ENCODE data around the gene MAST4. TPM values are rescaled to one million over a fixed set of nuclear protein-coding genes. Genes with fewer than 3 reads are reported as not detected.
"Not testable (repeated sequence)": the region's sequence is repeated elsewhere in the genome, so short reads cannot be mapped to it uniquely, and the experiment has no call there.

MAST4 gene
- polyA plus RNA-seq, 3 donors = 12.5 to 15.3 (median 13.7) TPM

DNA sequence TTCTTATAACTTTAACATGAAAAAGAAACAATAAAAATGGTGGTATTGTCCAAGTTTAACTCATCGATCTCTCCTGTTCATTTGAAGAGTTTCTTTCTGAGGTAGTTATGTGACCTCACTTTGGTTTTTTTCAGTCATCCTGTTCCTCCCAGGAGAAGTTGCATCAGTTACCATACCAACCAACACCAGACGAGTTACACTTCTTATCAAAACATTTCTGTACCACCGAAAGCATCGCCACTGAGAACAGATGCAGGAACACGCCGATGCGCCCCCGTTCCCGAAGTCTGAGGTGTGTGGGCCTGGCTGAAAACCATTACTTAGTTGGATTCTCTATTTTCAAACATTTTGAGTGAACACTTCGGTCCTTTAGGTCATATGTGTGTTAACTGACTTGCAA lies 504.1 kb downstream of the MAST4 start:
- DNase-seq (ENCODE audit: low read depth in 3 of 3, low spot score in 2 of 3) = no peak

GRCh38 chr5:67102708-67103107 lies 506.5 kb downstream of the MAST4 start:
- DNase-seq (ENCODE audit: low read depth in 3 of 3, low spot score in 2 of 3) = no peak

DNA sequence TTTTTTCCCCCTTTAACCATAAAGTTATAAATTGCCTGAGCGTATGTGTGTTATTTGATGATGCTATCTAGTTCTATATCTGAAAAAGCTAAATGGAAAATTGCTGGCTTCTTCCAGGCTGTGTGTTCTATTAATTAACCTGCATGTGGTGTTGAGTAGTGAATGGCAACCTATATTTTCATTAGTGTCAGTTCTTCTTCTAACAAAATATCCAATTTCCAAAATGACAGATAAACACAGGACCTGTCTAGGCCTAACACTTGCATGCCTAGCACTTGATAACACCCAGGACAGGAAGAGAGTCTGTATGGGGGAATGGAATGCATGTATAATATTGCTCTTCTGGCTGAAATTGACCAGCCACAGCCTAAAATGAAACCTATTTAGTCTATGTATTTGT lies 508.7 kb downstream of the MAST4 start:
- no peak for DNase-seq (ENCODE audit: low read depth in 3 of 3, low spot score in 2 of 3)

DNA sequence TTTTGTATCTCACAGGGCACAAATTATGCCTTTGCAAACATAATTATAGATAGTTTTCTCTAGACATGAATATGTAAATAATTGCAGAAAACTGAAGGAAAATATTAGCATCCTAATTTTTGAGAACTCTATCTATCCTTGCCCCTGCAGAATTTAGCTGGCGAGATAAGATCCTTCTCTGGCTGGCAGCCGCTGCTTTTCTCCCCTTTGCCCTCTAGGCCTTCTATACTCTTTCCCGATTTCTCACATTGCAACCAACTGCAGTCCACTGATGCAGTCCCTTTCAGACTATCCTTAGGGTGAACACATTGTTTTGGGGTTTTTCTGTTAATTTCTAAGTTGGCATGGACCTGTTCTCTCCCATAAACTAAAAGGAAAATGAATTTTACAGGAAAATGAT lies 509.1 kb downstream of the MAST4 start:
- DNase-seq (ENCODE audit: low read depth in 3 of 3, low spot score in 2 of 3) = no peak

- DNase-seq (ENCODE audit: low read depth in 3 of 3, low spot score in 2 of 3) = no peak
Observed at GRCh38 chr5:67106626-67107342, 510.6 kb downstream of the MAST4 start.

- DNase-seq (ENCODE audit: low read depth in 3 of 3, low spot score in 2 of 3) = no peak
Observed at GRCh38 chr5:67111779-67112178, 515.6 kb downstream of the MAST4 start.

DNA sequence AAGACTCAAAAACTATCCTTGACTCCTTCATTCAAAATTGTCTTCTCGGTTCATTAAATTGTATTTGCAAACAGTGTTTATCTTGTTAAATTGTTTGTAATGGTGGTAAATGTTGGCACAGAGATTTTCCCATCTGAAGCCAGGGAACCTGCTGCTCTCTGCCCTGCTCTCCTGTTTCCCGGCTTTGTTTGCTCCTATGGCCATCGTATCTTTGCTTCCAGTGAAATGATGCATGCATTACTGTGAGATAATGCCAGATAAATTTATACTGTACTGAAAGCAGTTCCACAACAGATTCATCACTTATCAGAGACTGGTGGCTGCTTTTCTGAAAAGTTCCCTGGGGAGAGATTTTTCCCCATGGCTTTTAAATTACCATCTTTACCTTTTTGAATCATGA lies 519.1 kb downstream of the MAST4 start:
- no peak for DNase-seq (ENCODE audit: low read depth in 3 of 3, low spot score in 2 of 3)

GRCh38 chr5:67115817-67116216 lies 519.6 kb downstream of the MAST4 start:
- no peak for DNase-seq (ENCODE audit: low read depth in 3 of 3, low spot score in 2 of 3)

DNA sequence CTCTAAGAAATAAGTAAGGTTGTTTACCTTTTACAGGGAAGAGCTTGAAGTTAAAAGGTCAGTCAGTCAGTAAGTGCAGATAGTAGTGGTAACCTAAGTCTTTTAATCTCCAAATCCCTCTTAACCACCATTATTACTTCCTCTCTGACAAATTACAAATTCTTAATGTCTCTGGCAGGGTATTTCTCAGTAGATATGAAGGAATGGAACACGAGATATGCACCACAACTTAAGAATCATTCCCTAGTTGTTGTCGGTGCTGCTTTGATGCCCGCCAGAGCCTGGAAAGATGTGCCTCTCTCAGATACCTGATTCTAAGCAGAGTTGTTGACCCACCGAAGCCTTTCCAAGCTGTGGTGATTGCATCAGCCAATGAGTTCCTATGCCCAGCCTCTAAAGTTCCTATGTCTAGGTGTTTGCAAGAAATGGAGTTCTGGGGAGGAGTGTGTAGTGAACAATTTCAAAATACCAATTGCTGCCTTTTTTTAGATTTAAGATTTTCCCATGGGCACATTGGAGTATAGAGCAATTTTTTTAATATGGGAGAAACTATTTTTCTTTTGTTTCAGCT lies 521.9 kb downstream of the MAST4 start:
- DNase-seq (ENCODE audit: low read depth in 3 of 3, low spot score in 2 of 3) = no peak

- DNase-seq (ENCODE audit: low read depth in 3 of 3, low spot score in 2 of 3) = no peak
Observed at GRCh38 chr5:67119010-67119409, 522.8 kb downstream of the MAST4 start.

- DNase-seq (ENCODE audit: low read depth in 3 of 3, low spot score in 2 of 3) = no peak
Observed at GRCh38 chr5:67120032-67120431, 523.8 kb downstream of the MAST4 start.

DNA sequence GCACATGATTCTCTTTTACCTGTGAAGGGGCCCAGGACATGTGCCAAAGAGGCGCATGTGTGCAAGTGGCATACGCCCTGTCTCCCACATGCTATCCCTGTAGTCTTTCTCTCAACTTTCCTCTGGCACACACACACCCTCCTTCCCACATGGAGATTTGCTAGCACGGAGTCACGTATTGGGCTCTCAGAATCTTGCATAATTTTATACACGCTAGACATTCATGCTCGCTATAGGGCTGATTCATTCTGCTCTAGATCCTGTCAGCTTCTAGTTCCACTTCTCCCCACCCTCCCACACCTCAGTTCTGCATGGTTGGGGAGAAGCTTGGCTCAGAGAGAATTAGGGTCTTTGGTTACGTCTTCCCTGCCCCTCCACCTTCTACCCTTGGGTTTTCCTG lies 527.6 kb downstream of the MAST4 start:
- DNase-seq (ENCODE audit: low read depth in 3 of 3, low spot score in 2 of 3) = no peak

DNA sequence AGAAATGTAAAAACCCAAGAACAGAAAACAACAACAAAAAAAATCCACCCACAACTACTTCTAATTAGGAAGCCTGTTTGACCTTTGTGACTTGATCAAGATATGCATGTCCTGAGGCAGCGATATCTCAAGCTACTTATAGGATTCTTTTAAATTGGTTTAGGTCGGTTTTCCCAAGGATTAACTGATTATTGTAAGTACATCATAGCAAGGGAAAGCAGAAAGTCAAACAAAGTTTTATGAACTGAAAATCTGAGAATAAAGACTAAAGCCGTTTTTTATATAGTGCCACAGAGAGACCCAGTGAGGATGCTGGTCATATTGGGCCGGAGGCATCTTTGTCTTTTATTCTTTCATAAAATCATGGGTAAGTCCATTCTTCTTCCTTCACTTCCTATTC lies 528.4 kb downstream of the MAST4 start:
- no peak for DNase-seq (ENCODE audit: low read depth in 3 of 3, low spot score in 2 of 3)

DNA sequence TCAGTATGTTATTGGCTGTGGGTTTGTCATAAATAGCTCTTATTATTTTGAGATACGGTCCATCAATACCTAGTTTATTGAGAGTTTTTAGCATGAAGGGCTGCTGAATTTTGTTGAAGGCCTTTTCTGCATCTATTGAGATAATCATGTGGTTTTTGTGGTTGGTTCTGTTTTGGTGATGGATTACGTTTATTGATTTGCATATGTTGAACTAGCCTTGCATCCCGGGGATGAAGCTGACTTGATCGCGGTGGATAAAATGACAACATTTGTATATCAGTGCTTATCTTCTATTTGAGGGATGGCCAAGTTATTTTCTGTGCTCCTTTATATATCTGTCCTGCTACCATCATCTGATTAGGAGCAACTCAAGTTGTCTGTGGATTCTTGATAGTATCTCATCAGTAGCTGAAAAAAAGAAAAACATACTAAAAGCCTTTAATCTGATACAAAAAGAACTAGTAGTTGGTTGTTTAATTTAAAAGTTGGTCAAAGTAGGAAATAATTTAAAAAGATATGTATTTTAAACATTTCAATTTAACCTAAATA lies 531.2 kb downstream of the MAST4 start:
- DNase-seq (ENCODE audit: low read depth in 3 of 3, low spot score in 2 of 3) = not testable (repeated sequence)

GRCh38 chr5:67129768-67130167 lies 533.6 kb downstream of the MAST4 start:
- DNase-seq (ENCODE audit: low read depth in 3 of 3, low spot score in 2 of 3) = no peak

DNA sequence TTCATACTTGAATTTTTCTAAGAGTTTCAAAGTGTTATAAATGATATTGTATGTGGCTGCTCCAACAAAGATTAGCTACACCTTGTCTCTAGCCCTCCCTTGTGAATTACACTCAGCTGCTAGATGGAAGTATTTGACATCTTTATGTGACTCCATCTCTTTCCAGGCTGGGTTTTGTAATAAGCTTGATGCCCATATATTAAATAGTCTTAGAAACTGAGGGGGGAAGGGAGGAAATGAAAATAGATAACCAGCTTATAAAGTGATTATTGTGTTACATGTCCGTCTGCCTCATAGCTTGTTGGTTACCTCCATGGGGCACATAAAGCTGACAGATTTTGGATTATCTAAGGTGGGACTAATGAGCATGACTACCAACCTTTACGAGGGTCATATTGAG lies 537.0 kb downstream of the MAST4 start:
- DNase-seq (ENCODE audit: low read depth in 3 of 3, low spot score in 2 of 3) = no peak

DNA sequence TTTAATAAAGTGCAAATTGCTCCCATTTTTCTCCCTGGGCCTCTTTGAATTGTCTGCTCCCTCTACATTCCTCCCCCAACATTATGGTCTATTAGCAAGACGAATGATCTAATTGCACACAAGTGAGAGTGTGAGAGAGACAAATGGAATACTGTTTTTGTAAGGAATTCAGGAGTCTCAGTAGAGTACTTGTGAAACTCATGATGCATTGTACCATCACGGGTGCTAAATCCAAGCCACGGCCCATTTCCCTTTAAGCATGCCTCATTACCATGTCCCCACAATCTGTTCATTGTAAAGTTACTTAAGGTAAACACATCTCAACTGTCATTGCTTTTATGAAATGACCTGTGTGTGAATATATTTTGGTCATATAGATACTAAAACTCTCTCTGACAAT lies 537.6 kb downstream of the MAST4 start:
- no peak for DNase-seq (ENCODE audit: low read depth in 3 of 3, low spot score in 2 of 3)

- no peak for DNase-seq (ENCODE audit: low read depth in 3 of 3, low spot score in 2 of 3)
Observed at GRCh38 chr5:67135381-67135984, 539.3 kb downstream of the MAST4 start.

DNA sequence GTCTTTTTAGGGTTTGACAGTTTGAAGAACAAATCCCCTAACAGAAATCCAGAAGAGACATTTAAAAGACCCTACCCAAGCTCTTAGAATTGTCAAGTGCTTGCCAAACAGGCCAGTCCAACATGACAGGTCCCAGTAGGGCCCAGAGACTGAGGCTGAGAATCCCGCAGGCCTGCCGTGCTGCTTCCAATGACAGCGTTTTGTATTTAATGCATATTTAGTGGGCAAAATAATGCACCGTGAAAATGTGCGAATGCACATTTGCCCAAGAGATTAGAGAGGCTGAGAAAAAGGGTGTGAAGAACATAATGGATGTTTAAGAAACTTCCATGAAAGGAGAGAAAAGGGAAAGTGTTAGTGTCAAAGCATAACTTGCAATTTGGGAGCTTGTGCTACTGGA lies 542.8 kb downstream of the MAST4 start:
- DNase-seq (ENCODE audit: low read depth in 3 of 3, low spot score in 2 of 3) = no peak

- DNase-seq (ENCODE audit: low read depth in 3 of 3, low spot score in 2 of 3) = no peak
Observed at GRCh38 chr5:67140413-67140812, 544.2 kb downstream of the MAST4 start.

GRCh38 chr5:67141644-67142043 lies 545.5 kb downstream of the MAST4 start:
- DNase-seq (ENCODE audit: low read depth in 3 of 3, low spot score in 2 of 3) = no peak

GRCh38 chr5:67142816-67143215 lies 546.6 kb downstream of the MAST4 start:
- DNase-seq (ENCODE audit: low read depth in 3 of 3, low spot score in 2 of 3) = no peak
